GM23248 (cell line): ENCODE measurements around the gene SPSB3. TPM values are rescaled to one million over a fixed set of nuclear protein-coding genes. Genes with fewer than 3 reads are reported as not detected.

Experiments used
- DNase-seq: peaks from one replicate; pipeline ENCODE4 v3.0.0-alpha.2; 2015
- H2AFZ ChIP-seq: fragments of 200-600 bp; sonication (generic); 2 replicates; pipeline ENCODE4 v1.6.1; 2016; ENCODE audit warnings: antibody characterized with exemption
- H3F3A ChIP-seq: fragments of 200-600 bp; sonication (generic); 2 replicates; pipeline ENCODE4 v1.6.1; 2016; ENCODE audit warnings: mild to moderate bottlenecking, antibody characterized with exemption, mixed run types; ENCODE audit not compliant: insufficient read depth
- H3K27ac ChIP-seq: fragments of 200-600 bp; sonication (generic); 2 replicates; pipeline ENCODE4 v1.5.1; 2016; ENCODE audit warnings: mild to moderate bottlenecking
- H3K27me3 ChIP-seq: fragments of 200-600 bp; sonication (generic); replicated peaks from 2 replicates; pipeline ENCODE4 v1.6.1; 2016; ENCODE audit warnings: mild to moderate bottlenecking; ENCODE audit not compliant: insufficient read depth
- H3K36me3 ChIP-seq: fragments of 200-600 bp; sonication (generic); 2 replicates; pipeline ENCODE4 v1.6.1; 2016; ENCODE audit warnings: low read depth, mild to moderate bottlenecking
- H3K4me1 ChIP-seq: fragments of 200-600 bp; sonication (generic); 2 replicates; pipeline ENCODE4 v1.6.1; 2016; ENCODE audit warnings: mild to moderate bottlenecking; ENCODE audit not compliant: insufficient read depth
- H3K4me2 ChIP-seq: fragments of 200-600 bp; sonication (generic); one replicate; pipeline ENCODE4 v1.6.1; 2016; ENCODE audit warnings: mild to moderate bottlenecking; ENCODE audit not compliant: unreplicated experiment
- H3K4me3 ChIP-seq: fragments of 200-600 bp; sonication (generic); 2 replicates; pipeline ENCODE4 v1.5.1; 2016; ENCODE audit warnings: mild to moderate bottlenecking
- H3K79me2 ChIP-seq: fragments of 200-600 bp; sonication (generic); 2 replicates; pipeline ENCODE4 v1.6.1; 2016; ENCODE audit warnings: mild to moderate bottlenecking; ENCODE audit not compliant: insufficient read depth
- H3K9ac ChIP-seq: fragments of 200-600 bp; sonication (generic); 2 replicates; pipeline ENCODE4 v1.6.1; 2016; ENCODE audit warnings: mild to moderate bottlenecking
- H3K9me2 ChIP-seq: fragments of 200-600 bp; sonication (generic); 2 replicates; pipeline ENCODE4 v1.6.1; 2016; ENCODE audit warnings: mixed run types, mild to moderate bottlenecking, moderate library complexity; ENCODE audit not compliant: insufficient read depth
- H3K9me3 ChIP-seq: fragments of 200-600 bp; sonication (generic); one replicate; pipeline ENCODE4 v1.6.1; 2017; ENCODE audit warnings: low read depth
- H4K20me1 ChIP-seq: fragments of 200-600 bp; sonication (generic); 2 replicates; pipeline ENCODE4 v1.6.0; 2016; ENCODE audit not compliant: insufficient read depth
- EZH2 ChIP-seq: fragments of 200-600 bp; sonication (generic); IDR thresholded peaks from 2 replicates; pipeline ENCODE4 v1.6.1; 2018; ENCODE audit warnings: antibody characterized with exemption, mild to moderate bottlenecking; ENCODE audit not compliant: insufficient read depth, poor library complexity, severe bottlenecking
- EZH2phosphoT487 ChIP-seq: fragments of 200-600 bp; sonication (generic); IDR thresholded peaks from 2 replicates; pipeline ENCODE4 v1.6.1; 2018; ENCODE audit warnings: antibody characterized with exemption, moderate library complexity, mild to moderate bottlenecking, low read depth; ENCODE audit not compliant: insufficient read depth
- WGBS, 2 experiments: methylation state at CpG; one replicate each; pipeline ENCODE4 v1.1.6; 2015 to 2017; ENCODE audit warnings: low lambda C conversion rate in 2 of 2, low coverage in 1 of 2; ENCODE audit errors: missing lambda C conversion rate in 2 of 2; 5-methylcytosine and 5-hydroxymethylcytosine counted together
- in situ Hi-C: fragments of 300-500 bp; cut with MboI; formaldehyde crosslinking; loops from 2 replicates; pipeline ENCODE4 v1.15.0; 2020
- polyA plus RNA-seq: library from polyadenylated mRNA; unstranded; fragments of >200 nt; fragmentation: Nextera tagmentation; extraction: Ambion mirVana; gene quantifications from 2 replicates; pipeline ENCODE4 v1.2.1, GENCODE V29; 2016
- total RNA-seq: library from RNA; depleted of rRNA; stranded (reverse); fragments of >200 nt; shearing (Covaris generic); gene quantifications from 2 replicates; pipeline ENCODE4 v1.2.3, GENCODE V29; 2014

SPSB3 gene
- total and polyA plus RNA-seq, 2 experiments from 2014 or later: 35.3 to 35.6 TPM

- Histone ChIP-seq H3K27me3 (no peaks in the 10 kb centered on the region), H3K4me3 (peak overlapping the region; percentile 83), H3K4me2 (peak overlapping the region; percentile 81), H4K20me1 (no peaks in the 10 kb centered on the region), H3K4me1 (no peaks in the 10 kb centered on the region), H3K9ac (peak overlapping the region; percentile 76), H3K9me3 (no peaks in the 10 kb centered on the region), H2AFZ (no peak overlapping the region), H3K36me3 (no peaks in the 10 kb centered on the region), H3K27ac (no peak overlapping the region), H3K79me2 (peaks cover 50% of the 10 kb centered on the region), H3F3A (0 out of 2 replicates have a peak, but pooled peaks cover 8% of the 10 kb centered on the region), H3K9me2 (no peaks in the 10 kb centered on the region)
- TF ChIP-seq EZH2 (no peak), EZH2phosphoT487 (no peak)
- in situ Hi-C loops: no loop called here
- 71 to 74% methylated on average over 17 to 20 of the region's 20 CpGs for WGBS, 2 experiments
- DNase-seq: no peak
These were observed 1.1 kb downstream of the SPSB3 start for GRCh38 chr16:1781254-1781653.

DNA sequence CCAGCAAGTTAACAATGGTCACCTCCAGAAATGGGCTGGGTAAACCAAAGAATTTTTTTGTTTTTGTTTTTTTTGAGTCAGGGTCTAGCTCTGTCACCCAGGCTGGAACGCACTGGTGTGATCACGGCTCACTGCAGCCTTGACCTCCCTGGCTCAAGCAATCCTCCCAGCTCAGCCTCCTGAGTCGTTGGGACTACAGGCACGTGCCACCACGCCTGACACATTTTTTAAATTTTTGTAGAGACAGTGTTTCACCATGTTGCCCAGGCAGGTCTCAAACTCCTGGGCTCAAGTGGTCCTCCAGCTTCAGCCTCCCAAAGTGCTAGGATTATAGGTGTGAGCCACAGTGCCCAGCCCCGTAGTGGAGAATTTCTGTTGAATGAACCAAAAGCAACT, 1.7 kb downstream of the SPSB3 start:
- H3K4me1 ChIP-seq: no peaks in the 10 kb centered on the region
- 0 out of 2 replicates have a peak, but pooled peaks cover 8% of the 10 kb centered on the region for H3F3A ChIP-seq
- peak overlapping the region; percentile 76; the same call in 1 of the 2 replicates for H3K9ac ChIP-seq
- H3K4me2 ChIP-seq: no peak overlapping the region
- no peak overlapping the region for H2AFZ ChIP-seq
- no peaks in the 10 kb centered on the region for H4K20me1 ChIP-seq
- H3K4me3 ChIP-seq: 0 out of 2 replicates have a peak overlapping the region, but pooled peaks have one; percentile 83
- H3K9me3 ChIP-seq: no peaks in the 10 kb centered on the region
- no peak for DNase-seq
- TF ChIP-seq EZH2 (no peak), EZH2phosphoT487 (no peak)
- no peaks in the 10 kb centered on the region for H3K36me3 ChIP-seq
- no peaks in the 10 kb centered on the region for H3K27me3 ChIP-seq
- no peak overlapping the region for H3K27ac ChIP-seq
- peaks cover 49% of the 10 kb centered on the region for H3K79me2 ChIP-seq
- WGBS, 2 experiments: 82 to 87% methylated on average over 6 of the region's 6 CpGs
- H3K9me2 ChIP-seq: no peaks in the 10 kb centered on the region
- in situ Hi-C loops: no loop called here

DNA sequence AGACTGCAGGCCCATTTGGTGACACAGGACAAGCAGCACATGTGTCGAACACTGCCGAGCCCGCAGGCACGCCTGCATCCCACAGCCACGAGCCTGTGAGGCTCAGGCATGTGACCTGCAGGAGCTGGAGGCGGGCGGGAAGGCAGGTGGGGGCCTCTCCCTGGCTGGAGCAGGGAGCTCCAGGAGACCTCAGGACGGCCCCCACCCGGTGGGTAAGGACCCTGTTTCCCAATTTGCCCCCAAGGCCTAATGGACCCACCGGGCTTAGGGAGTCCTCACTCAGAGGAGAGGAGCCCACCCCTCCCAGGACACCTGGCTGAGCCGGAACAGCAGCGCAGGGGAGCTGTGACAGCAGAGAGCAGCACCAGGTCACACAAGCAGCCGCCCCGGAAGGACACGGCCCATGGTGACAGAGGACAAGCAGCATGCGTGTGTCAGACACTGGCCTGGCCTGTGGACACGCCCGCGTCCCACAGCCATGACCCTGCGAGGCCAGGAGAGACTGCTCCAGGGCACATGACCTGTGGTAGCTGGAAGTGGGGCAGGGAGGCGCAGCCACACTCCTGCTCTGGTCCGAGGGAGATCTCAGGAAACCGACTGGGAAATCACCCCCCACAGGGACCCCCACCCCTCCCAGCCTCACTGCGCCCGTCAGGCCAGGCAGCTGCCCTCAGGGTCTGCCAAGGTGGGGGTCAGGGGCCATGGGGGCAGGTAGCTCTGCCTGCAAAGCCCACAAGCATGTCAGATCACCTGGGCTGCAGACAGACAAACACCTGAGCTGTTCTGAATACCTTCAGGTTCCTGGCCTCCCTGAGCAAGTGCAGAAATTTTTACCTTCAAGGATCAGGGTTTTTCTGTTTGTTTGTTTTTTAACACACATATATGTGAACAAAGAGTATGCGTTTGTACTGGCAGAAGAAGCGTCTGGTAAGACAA, 2.4 kb downstream of the SPSB3 start:
- no peak for DNase-seq
- no peaks in the 10 kb centered on the region for H4K20me1 ChIP-seq
- H3K9me2 ChIP-seq: no peaks in the 10 kb centered on the region
- H3K27ac ChIP-seq: no peak overlapping the region
- no peaks in the 10 kb centered on the region for H3K4me1 ChIP-seq
- H3K9ac ChIP-seq: no peak overlapping the region
- no peak overlapping the region for H3K4me3 ChIP-seq
- H3K4me2 ChIP-seq: no peak overlapping the region
- peaks cover 49% of the 10 kb centered on the region for H3K79me2 ChIP-seq
- 78 to 82% methylated on average over 24 to 27 of the region's 27 CpGs for WGBS, 2 experiments
- no peaks in the 10 kb centered on the region for H3K27me3 ChIP-seq
- in situ Hi-C loops: no loop called here
- TF ChIP-seq EZH2: no peak
- TF ChIP-seq EZH2phosphoT487: no peak
- H3K9me3 ChIP-seq: no peaks in the 10 kb centered on the region
- H3F3A ChIP-seq: 0 out of 2 replicates have a peak, but pooled peaks cover 8% of the 10 kb centered on the region
- H3K36me3 ChIP-seq: no peaks in the 10 kb centered on the region
- H2AFZ ChIP-seq: no peak overlapping the region

DNA sequence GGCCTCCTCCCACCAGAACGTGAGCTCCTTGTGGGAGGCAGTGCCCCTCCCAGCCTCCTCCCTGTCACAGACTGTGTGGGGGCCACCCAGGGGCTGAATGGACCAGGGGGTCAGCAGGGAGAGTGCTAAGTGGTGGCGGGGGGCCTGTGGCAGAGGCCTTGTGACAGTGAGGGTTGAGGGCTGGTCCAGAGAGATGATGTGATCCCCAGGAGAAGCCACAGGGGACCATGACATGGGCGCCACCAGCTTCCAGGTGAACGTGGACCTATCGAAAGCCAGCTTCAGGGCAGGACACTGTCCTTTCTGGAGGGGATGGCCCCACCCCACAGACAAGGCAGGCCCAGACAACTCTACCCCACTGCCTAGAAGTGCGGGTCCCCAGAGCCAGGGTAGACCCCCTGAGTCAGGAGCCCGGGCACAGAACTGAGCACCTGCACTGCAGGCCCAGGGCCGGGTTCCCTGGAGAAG, 3.1 kb downstream of the SPSB3 start:
- no peaks in the 10 kb centered on the region for H4K20me1 ChIP-seq
- no peaks in the 10 kb centered on the region for H3K36me3 ChIP-seq
- TF ChIP-seq EZH2: no peak
- no peak for TF ChIP-seq EZH2phosphoT487
- H3K9ac ChIP-seq: no peak overlapping the region
- WGBS, 2 experiments: 77 to 79% methylated on average over 7 to 8 of the region's 8 CpGs
- no peak overlapping the region for H3K27ac ChIP-seq
- in situ Hi-C loops: no loop called here
- H2AFZ ChIP-seq: no peak overlapping the region
- H3K4me3 ChIP-seq: no peak overlapping the region
- H3K9me3 ChIP-seq: no peaks in the 10 kb centered on the region
- H3F3A ChIP-seq: 0 out of 2 replicates have a peak, but pooled peaks cover 8% of the 10 kb centered on the region
- no peaks in the 10 kb centered on the region for H3K9me2 ChIP-seq
- 0 out of 2 replicates have a peak, but pooled peaks cover 5% of the 10 kb centered on the region for H3K4me1 ChIP-seq
- no peaks in the 10 kb centered on the region for H3K27me3 ChIP-seq
- DNase-seq: no peak
- H3K79me2 ChIP-seq: peaks cover 49% of the 10 kb centered on the region
- no peak overlapping the region for H3K4me2 ChIP-seq
